ENCODE measurements around the gene RLF.
"Not testable (repeated sequence)": the region's sequence is repeated elsewhere in the genome, so short reads cannot be mapped to it uniquely, and the experiment has no call there.

The RLF gene

DNA sequence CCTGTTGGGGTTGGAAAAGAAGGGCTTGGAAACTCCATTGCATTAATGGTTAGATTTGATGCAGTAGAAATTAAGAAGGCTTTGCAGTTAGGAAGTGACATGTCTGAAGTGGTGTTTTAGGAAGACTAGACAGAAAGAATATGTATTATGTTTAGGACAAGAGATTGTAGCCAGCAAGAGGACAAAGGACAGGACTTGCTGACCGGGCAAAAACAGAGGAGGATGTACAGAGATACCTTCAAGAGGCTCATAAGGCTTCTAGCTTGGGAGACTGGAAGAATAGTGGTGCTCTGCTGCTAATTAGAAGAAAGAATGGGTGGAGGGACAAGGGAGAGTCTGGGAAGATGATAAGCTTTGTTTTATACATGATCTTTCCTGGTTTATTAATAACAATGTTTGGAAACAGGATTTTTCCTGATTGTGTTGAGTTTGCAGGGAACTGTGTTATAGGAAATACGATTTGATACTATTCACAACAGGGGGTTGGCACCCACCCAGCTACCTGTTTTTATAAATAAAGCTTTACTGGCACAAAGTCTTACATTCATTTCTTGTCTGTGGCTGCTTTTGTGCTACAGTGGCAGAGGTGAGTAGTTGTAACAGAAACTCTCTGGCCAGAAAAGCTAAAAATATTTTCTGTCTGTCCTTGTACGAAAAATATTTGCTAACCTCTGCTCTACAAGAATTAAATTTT is 49.5 kb downstream of the RLF start:
- Histone ChIP-seq H3K4me1 (ENCODE audit: control insufficient read depth, insufficient read depth, low read length) (no peaks in the 10 kb centered on the region), H3K36me3 (ENCODE audit: control insufficient read depth, insufficient read depth, low read length) (no peaks in the 10 kb centered on the region), H3K9me3 (ENCODE audit: control insufficient read depth, insufficient read depth, low read length) (no peaks in the 10 kb centered on the region), H3K27me3 (ENCODE audit: control insufficient read depth, insufficient read depth, low read length) (no peaks in the 10 kb centered on the region), H3K9ac (ENCODE audit: low read depth, low read length) (no peak overlapping the region), H3K4me3 (ENCODE audit: low read depth, low read length) (no peak overlapping the region)

DNA sequence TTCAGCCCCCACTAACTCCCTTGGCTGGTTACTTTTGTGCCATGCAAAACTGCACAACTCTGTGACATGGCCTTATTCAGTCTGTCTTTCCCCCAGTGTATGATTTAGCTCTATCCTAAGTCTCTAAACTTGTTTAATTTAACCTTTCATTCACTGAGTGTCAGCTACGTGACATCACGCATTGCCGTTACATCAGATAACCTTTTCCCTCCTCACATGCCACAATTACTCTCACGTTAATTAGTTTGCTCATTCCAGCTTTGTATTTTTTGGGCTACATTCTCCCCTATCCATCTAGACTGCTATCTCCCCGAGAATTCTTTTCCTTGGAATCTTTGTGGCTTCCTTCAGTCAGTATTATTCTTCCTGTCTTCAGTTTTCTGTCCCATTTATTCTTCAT is 57.1 kb downstream of the RLF start:
- no peaks in the 10 kb centered on the region for H3K27me3 ChIP-seq (ENCODE audit: control insufficient read depth, insufficient read depth, low read length)
- no peak overlapping the region for H3K9ac ChIP-seq (ENCODE audit: low read depth, low read length)
- H3K36me3 ChIP-seq (ENCODE audit: control insufficient read depth, insufficient read depth, low read length) = no peaks in the 10 kb centered on the region
- H3K4me1 ChIP-seq (ENCODE audit: control insufficient read depth, insufficient read depth, low read length) = no peaks in the 10 kb centered on the region
- no peaks in the 10 kb centered on the region for H3K9me3 ChIP-seq (ENCODE audit: control insufficient read depth, insufficient read depth, low read length)
- no peak overlapping the region for H3K4me3 ChIP-seq (ENCODE audit: low read depth, low read length)

DNA sequence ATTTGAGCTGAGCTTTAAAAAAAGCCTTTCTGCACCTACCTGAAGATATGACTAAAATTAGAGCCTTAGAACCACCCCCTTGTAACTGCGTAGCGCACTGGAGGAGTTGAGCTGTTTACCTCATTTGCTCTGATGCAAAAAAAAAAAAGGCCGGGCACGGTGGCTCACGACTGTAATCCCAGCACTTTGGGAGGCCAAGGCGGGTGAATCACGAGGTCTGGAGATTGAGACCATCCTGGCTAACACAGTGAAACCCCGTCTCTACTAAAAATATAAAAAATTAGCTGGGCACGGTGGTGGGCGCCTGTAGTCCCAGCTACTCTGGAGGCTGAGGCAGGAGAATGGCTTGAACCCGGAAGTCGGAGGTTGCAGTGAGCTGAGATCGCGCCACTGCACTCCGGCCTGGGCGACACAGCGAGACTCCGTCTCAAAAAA is 60.3 kb downstream of the RLF start:
- H3K4me1 ChIP-seq (ENCODE audit: control insufficient read depth, insufficient read depth, low read length); H3K9ac ChIP-seq (ENCODE audit: low read depth, low read length); H3K4me3 ChIP-seq (ENCODE audit: low read depth, low read length); H3K27me3 ChIP-seq (ENCODE audit: control insufficient read depth, insufficient read depth, low read length); H3K36me3 ChIP-seq (ENCODE audit: control insufficient read depth, insufficient read depth, low read length); H3K9me3 ChIP-seq (ENCODE audit: control insufficient read depth, insufficient read depth, low read length): not testable (repeated sequence)

DNA sequence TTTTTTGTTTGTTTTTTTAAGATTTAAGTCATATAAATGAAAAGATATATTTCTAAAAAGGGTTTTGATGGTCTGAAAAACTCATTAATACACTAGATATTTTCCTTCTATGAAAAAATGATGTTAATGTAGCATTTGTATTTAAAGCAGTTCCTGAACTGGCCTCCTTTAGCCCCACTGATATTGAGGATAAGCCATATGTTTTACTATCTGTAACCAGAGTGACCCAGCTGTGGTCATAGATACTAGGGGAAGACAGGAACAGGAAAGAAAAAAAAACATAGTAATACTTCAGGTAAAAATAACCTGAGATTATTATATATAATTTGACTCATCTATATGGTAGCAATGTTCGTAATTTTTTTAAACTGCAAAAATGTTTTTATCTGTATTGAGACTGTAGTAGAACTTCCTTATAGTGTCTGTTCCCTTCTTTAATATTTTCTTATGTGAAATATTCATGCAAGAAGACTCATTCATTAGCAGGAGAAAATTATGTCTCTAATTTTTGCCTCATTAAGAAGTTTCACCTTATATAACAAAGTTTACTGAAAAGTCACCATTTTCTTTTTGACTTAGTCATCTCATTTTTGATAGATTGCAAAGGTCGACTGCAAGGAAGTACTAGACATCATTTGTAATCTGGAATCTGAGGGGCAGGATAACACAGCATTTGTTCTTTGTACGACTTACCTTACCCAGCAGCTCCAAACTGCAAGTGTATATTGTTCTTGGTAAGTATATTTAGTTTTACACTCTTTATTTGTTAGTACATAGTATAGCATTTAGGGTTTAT is 61.0 kb downstream of the RLF start:
- H3K36me3 ChIP-seq (ENCODE audit: control insufficient read depth, insufficient read depth, low read length) = no peaks in the 10 kb centered on the region
- no peaks in the 10 kb centered on the region for H3K4me1 ChIP-seq (ENCODE audit: control insufficient read depth, insufficient read depth, low read length)
- no peaks in the 10 kb centered on the region for H3K27me3 ChIP-seq (ENCODE audit: control insufficient read depth, insufficient read depth, low read length)
- no peak overlapping the region for H3K4me3 ChIP-seq (ENCODE audit: low read depth, low read length)
- no peak overlapping the region for H3K9ac ChIP-seq (ENCODE audit: low read depth, low read length)
- H3K9me3 ChIP-seq (ENCODE audit: control insufficient read depth, insufficient read depth, low read length) = no peaks in the 10 kb centered on the region

DNA sequence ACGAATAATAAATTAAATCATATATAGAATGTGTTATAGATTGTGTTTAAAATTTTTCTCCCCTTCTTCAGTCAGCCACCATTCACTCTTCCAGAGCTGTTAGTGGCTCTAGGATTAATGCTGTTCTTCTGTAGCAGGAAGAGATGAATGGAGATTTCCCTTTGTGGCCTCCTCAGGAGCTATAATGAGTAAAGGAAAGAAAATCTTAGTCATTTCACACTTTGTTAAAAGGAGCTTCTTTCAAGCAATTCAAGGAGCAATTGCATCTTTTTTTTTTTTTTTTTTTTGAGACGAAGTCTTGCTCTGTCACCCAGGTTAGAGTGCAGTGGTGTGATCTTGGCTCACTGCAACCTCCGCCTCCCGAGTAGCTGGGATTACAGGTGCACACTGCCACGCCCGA is 62.9 kb downstream of the RLF start:
- Histone ChIP-seq H3K4me1 (ENCODE audit: control insufficient read depth, insufficient read depth, low read length) (no peaks in the 10 kb centered on the region), H3K9me3 (ENCODE audit: control insufficient read depth, insufficient read depth, low read length) (no peaks in the 10 kb centered on the region), H3K27me3 (ENCODE audit: control insufficient read depth, insufficient read depth, low read length) (no peaks in the 10 kb centered on the region), H3K9ac (ENCODE audit: low read depth, low read length) (no peak overlapping the region), H3K4me3 (ENCODE audit: low read depth, low read length) (no peak overlapping the region), H3K36me3 (ENCODE audit: control insufficient read depth, insufficient read depth, low read length) (no peaks in the 10 kb centered on the region)

DNA sequence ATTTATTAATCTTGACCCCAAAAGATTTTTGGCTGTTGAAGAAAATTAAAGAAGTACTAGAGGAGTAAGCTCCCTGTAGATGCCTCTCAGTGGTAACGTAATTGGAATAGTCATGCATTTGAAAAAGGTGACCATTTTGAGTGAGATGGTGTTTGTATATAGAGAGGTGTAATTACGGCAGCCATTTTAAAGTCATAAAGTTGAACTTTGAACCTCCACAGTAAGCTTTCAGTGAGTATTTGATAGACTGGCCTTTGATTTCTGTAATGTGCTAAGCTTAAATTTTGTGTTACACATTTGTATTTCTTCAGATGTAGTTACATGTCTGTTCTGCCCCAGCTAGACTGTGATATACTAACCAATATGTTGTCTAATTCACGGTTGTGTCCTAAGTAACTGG is 65.0 kb downstream of the RLF start:
- no peaks in the 10 kb centered on the region for H3K4me1 ChIP-seq (ENCODE audit: control insufficient read depth, insufficient read depth, low read length)
- H3K9ac ChIP-seq (ENCODE audit: low read depth, low read length) = no peak overlapping the region
- H3K4me3 ChIP-seq (ENCODE audit: low read depth, low read length) = no peak overlapping the region
- H3K36me3 ChIP-seq (ENCODE audit: control insufficient read depth, insufficient read depth, low read length) = no peaks in the 10 kb centered on the region
- no peaks in the 10 kb centered on the region for H3K27me3 ChIP-seq (ENCODE audit: control insufficient read depth, insufficient read depth, low read length)
- no peaks in the 10 kb centered on the region for H3K9me3 ChIP-seq (ENCODE audit: control insufficient read depth, insufficient read depth, low read length)

DNA sequence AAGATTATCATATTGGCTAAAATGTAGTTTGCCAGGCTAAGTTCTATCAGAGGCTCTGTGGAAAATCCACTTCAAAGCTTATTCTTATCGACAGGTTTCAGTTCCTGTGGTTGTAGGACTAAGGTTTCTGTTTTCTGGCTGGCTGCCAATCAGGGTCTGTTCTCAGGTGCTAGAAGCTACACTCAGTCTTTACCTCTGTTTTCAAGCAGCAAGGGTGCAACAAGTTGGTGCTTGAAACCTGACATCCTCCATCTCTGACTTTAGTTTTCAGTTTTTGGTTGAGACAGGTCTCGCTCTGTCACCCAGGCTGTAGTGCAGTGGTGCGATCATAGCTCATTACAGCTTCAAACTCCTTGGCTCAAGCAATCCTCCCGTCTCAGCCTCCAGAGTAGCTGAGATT is 71.3 kb downstream of the RLF start:
- Histone ChIP-seq H3K4me3 (ENCODE audit: low read depth, low read length) (no peak overlapping the region), H3K4me1 (ENCODE audit: control insufficient read depth, insufficient read depth, low read length) (no peaks in the 10 kb centered on the region), H3K27me3 (ENCODE audit: control insufficient read depth, insufficient read depth, low read length) (no peaks in the 10 kb centered on the region), H3K9me3 (ENCODE audit: control insufficient read depth, insufficient read depth, low read length) (no peaks in the 10 kb centered on the region), H3K9ac (ENCODE audit: low read depth, low read length) (no peak overlapping the region), H3K36me3 (ENCODE audit: control insufficient read depth, insufficient read depth, low read length) (peaks cover 2% of the 10 kb centered on the region)

DNA sequence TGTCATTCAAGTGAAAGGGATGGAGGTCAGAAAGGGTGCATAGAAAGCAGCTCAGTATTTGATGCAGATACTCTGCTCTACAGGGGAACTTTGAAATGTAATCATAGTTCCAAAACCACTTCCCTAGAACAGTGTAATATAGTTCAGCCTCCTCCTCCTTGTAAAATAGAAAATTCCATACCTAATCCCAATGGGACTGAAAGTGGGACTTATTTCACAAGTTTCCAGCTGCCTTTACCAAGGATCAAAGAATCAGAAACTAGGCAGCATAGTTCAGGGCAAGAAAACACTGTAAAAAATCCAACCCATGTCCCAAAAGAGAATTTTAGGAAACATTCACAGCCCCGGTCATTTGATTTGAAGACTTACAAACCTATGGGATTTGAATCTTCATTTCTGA is 78.4 kb downstream of the RLF start:
- no peak overlapping the region for H3K9ac ChIP-seq (ENCODE audit: low read depth, low read length)
- no peaks in the 10 kb centered on the region for H3K9me3 ChIP-seq (ENCODE audit: control insufficient read depth, insufficient read depth, low read length)
- H3K27me3 ChIP-seq (ENCODE audit: control insufficient read depth, insufficient read depth, low read length) = no peaks in the 10 kb centered on the region
- no peak overlapping the region for H3K4me3 ChIP-seq (ENCODE audit: low read depth, low read length)
- H3K36me3 ChIP-seq (ENCODE audit: control insufficient read depth, insufficient read depth, low read length) = no peaks in the 10 kb centered on the region
- H3K4me1 ChIP-seq (ENCODE audit: control insufficient read depth, insufficient read depth, low read length) = no peaks in the 10 kb centered on the region

DNA sequence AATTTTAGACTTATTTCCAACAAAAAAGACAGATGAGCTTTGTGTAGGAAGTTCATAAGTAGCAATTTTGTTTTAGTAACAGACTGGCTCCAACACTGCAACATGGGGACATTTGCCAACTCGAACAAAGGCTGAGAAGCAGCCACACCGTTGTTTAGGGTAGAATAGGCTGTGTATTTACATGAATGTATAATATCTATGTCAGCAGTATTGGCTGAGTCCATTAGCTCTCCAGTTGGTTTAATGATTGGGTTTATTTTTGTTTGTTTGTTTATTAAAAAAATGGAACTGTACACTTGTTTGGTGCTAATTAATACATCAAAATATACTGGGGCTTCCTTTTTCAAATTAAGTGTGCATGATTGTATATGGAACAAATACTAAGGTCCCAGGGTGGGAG is 79.2 kb downstream of the RLF start:
- Histone ChIP-seq H3K9ac (ENCODE audit: low read depth, low read length) (no peak overlapping the region), H3K4me1 (ENCODE audit: control insufficient read depth, insufficient read depth, low read length) (no peaks in the 10 kb centered on the region), H3K9me3 (ENCODE audit: control insufficient read depth, insufficient read depth, low read length) (no peaks in the 10 kb centered on the region), H3K4me3 (ENCODE audit: low read depth, low read length) (no peak overlapping the region), H3K27me3 (ENCODE audit: control insufficient read depth, insufficient read depth, low read length) (no peaks in the 10 kb centered on the region), H3K36me3 (ENCODE audit: control insufficient read depth, insufficient read depth, low read length) (no peaks in the 10 kb centered on the region)

DNA sequence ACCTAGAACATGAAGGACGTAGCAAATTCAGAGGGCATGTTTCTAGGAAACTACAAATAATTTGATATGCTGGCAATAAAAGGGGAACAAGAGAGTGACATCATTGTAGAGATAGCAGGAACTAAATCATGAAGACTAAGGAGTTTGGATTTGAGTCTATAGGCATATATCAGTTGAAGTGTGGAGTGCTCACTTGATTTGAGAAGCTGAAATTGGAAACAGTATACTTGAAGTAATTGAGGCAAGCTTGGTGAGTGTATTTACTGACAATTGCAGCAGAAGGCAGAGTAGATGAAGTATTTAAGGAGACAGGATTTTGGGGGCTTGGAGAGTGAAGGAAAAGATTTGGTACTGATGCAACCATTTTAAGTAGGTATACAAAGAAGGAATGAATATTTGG is 80.2 kb downstream of the RLF start:
- Histone ChIP-seq H3K9ac (ENCODE audit: low read depth, low read length) (no peak overlapping the region), H3K4me1 (ENCODE audit: control insufficient read depth, insufficient read depth, low read length) (no peaks in the 10 kb centered on the region), H3K4me3 (ENCODE audit: low read depth, low read length) (no peak overlapping the region), H3K36me3 (ENCODE audit: control insufficient read depth, insufficient read depth, low read length) (no peaks in the 10 kb centered on the region), H3K27me3 (ENCODE audit: control insufficient read depth, insufficient read depth, low read length) (no peaks in the 10 kb centered on the region), H3K9me3 (ENCODE audit: control insufficient read depth, insufficient read depth, low read length) (no peaks in the 10 kb centered on the region)

DNA sequence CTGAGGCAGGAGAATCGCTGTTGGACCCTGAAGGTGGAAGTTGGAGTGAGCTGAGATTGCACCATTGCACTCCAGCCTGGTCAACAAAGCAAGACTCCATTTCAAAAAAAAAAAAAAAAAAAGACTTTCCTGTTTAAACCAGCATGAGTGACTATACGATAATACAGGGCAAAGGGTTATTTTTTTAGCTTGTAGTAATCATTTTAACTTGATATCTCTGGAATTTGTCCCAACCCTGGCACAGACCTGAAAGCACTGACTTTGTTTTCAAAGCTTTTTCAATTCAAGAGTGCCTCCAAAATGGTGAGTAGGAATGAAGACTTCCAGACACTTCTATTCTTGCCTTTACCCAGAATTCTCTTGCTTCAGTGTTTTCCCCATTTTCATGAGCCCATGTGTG is 82.2 kb downstream of the RLF start:
- no peaks in the 10 kb centered on the region for H3K27me3 ChIP-seq (ENCODE audit: control insufficient read depth, insufficient read depth, low read length)
- H3K4me3 ChIP-seq (ENCODE audit: low read depth, low read length) = no peak overlapping the region
- H3K4me1 ChIP-seq (ENCODE audit: control insufficient read depth, insufficient read depth, low read length) = no peaks in the 10 kb centered on the region
- H3K36me3 ChIP-seq (ENCODE audit: control insufficient read depth, insufficient read depth, low read length) = no peaks in the 10 kb centered on the region
- H3K9ac ChIP-seq (ENCODE audit: low read depth, low read length) = no peak overlapping the region
- H3K9me3 ChIP-seq (ENCODE audit: control insufficient read depth, insufficient read depth, low read length) = no peaks in the 10 kb centered on the region

DNA sequence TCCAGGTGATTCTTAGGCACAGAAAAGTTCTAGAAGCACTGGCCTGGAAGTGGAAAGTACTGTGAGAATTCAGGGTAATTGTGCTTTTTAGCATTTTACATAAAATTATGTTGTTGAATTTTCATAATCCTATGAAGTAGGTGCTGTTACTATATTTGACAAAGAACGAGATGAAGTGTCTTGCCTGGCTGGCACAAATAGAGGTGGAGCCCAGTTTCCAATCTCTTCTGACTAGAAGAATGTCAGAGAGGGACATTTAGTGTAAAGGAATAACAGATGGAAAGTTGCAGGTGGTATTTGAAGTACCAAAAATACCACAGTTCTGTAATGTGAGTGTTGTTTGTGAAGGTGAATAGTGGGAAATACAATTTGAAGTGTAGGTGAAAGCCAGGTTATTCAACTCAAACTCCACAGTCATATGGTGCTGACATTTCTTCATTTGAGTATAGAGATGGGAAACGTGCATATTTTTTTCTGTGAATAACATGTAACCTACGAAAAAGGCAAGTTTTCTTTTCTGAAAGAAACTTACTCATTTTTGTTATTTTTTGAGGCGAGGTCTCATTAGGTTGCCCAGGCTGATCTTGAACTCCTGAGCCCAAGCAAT is 83.1 kb downstream of the RLF start:
- no peaks in the 10 kb centered on the region for H3K9me3 ChIP-seq (ENCODE audit: control insufficient read depth, insufficient read depth, low read length)
- H3K4me3 ChIP-seq (ENCODE audit: low read depth, low read length) = no peak overlapping the region
- H3K36me3 ChIP-seq (ENCODE audit: control insufficient read depth, insufficient read depth, low read length) = no peaks in the 10 kb centered on the region
- no peaks in the 10 kb centered on the region for H3K4me1 ChIP-seq (ENCODE audit: control insufficient read depth, insufficient read depth, low read length)
- no peak overlapping the region for H3K9ac ChIP-seq (ENCODE audit: low read depth, low read length)
- H3K27me3 ChIP-seq (ENCODE audit: control insufficient read depth, insufficient read depth, low read length) = no peaks in the 10 kb centered on the region
